Psoas muscle (tissue), 8 donors: ENCODE data around the gene KLHL36. TPM values are rescaled to one million over a fixed set of nuclear protein-coding genes. Genes with fewer than 3 reads are reported as not detected.

Experiments
- ATAC-seq, 4 donors: fragments of 200-7000 bp; cut with Tn5 transposase; one replicate each; pipeline ENCODE4 v1.9.1; 2020; ENCODE audit warnings: moderate library complexity in 3 of 4, mild to moderate bottlenecking in 2 of 4
- DNase-seq, 2 donors: peaks; one replicate each; pipeline ENCODE4 v3.0.0-alpha.2; 2020
- H3K27ac ChIP-seq: fragments of 200-600 bp; one replicate; pipeline ENCODE4 v1.8.0; 2022
- H3K27me3 ChIP-seq, 3 donors: fragments of 200-600 bp in 1 of 3; one replicate each; pipeline versions ENCODE4 v1.6.1 to v1.8.0; 2013 to 2022; ENCODE audit warnings: low read length in 2 of 3, mild to moderate bottlenecking in 2 of 3, moderate library complexity in 1 of 3; ENCODE audit not compliant: insufficient read depth in 3 of 3
- H3K36me3 ChIP-seq, 2 donors: fragments of 200-600 bp in 1 of 2; one replicate each; pipeline versions ENCODE4 v1.6.1 to v1.8.0; 2013 to 2022; ENCODE audit warnings: low read depth in 1 of 2, mild to moderate bottlenecking in 1 of 2, moderate library complexity in 1 of 2; ENCODE audit not compliant: insufficient read depth in 1 of 2
- H3K4me1 ChIP-seq: fragments of 200-600 bp; one replicate; pipeline ENCODE4 v1.8.0; 2022
- H3K4me3 ChIP-seq: fragments of 200-600 bp; one replicate; pipeline ENCODE4 v1.8.0; 2022; ENCODE audit warnings: mild to moderate bottlenecking
- H3K9me3 ChIP-seq: fragments of 200-600 bp; one replicate; pipeline ENCODE4 v1.8.0; 2022
- WGBS, 3 donors: extraction: QIAGEN DNeasy Blood & Tissue Kit; methylation state at CpG; one replicate each; pipeline versions ENCODE4 v1.1.6 to v1.1.7; 2013; 5-methylcytosine and 5-hydroxymethylcytosine counted together
- intact Hi-C, 2 donors: fragments of 100-400 bp; cut with DNase I; formaldehyde crosslinking; loops; one replicate each; pipeline versions ENCODE4 v1.11.0 to v1.14.2; 2022
- polyA plus RNA-seq, 3 donors: library from polyadenylated mRNA; stranded (reverse); fragments of 200-250 nt; gene quantifications; one replicate each; pipeline ENCODE4 v1.2.3, GENCODE V29; 2013
- total RNA-seq, 4 donors: library from RNA; stranded (reverse); fragmentation: NEBNext Ultra II Directional in 2 of 4; extraction: Animal tissue kit (Norgen Biotek cat#: 25700) in 2 of 4; gene quantifications; one replicate each; pipeline versions ENCODE4 v1.2.1 to v1.2.4, GENCODE V29; 2021 to 2023
- TF ChIP-seq, protein P1 (sequence below): fragments of 200-600 bp; IDR thresholded peaks from one replicate; pipeline ENCODE4 v1.8.0; 2022; ENCODE audit warnings: antibody characterized with exemption
- donor health status: healthy with polysubstance abuse.
- donor health status: DM: no; HTN: no; CAD: no; lungs with moderate emphysema.
- donor health status: Bipolar disorder and iron deficiency.
- donor health status: healthy.
- donor health status: DM: yes; HTN: yes; CAD: no.
- donor health status: DM: no; HTN: no; CAD: no.
- donor health status: DM: no; HTN: no; CAD: no.
- donor health status: DM: yes; HTN: yes; CAD: no.

The KLHL36 gene
- total and polyA plus RNA-seq, 7 donors, result 5.9 to 19.3 (median 13.1) TPM

DNA sequence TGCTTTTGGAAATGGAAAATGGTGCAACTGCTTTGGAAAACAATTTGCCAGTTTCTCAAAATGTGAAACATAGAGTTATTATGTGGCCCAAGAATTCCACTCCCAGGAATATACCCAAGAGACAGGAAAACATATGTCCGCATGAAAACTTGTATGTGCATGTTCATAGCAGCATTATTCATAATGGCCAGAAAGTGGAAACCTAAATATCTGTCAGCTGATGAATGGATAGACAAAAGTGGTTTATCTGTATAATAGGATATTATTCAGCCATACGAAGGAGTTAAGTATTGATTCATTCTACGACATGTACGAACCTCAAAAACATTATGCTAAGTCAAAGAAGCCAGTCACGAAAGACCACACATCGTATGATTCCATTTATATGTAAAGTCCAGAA lies 22.8 kb upstream of the KLHL36 start:
- H3K27me3 ChIP-seq, result no peaks in the 10 kb centered on the region
- no peaks in the 10 kb centered on the region for H3K9me3 ChIP-seq
- intact Hi-C loops, result loop anchor here (10.0 kb wide), 1 partner anchor 99 kb away; no protein-coding TSS in a partner anchor
- TF ChIP-seq, protein P1, sequence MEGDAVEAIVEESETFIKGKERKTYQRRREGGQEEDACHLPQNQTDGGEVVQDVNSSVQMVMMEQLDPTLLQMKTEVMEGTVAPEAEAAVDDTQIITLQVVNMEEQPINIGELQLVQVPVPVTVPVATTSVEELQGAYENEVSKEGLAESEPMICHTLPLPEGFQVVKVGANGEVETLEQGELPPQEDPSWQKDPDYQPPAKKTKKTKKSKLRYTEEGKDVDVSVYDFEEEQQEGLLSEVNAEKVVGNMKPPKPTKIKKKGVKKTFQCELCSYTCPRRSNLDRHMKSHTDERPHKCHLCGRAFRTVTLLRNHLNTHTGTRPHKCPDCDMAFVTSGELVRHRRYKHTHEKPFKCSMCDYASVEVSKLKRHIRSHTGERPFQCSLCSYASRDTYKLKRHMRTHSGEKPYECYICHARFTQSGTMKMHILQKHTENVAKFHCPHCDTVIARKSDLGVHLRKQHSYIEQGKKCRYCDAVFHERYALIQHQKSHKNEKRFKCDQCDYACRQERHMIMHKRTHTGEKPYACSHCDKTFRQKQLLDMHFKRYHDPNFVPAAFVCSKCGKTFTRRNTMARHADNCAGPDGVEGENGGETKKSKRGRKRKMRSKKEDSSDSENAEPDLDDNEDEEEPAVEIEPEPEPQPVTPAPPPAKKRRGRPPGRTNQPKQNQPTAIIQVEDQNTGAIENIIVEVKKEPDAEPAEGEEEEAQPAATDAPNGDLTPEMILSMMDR, result no peak
- H3K36me3 ChIP-seq, result no peaks in the 10 kb centered on the region
- no peak for DNase-seq
- no peaks in the 10 kb centered on the region for H3K4me1 ChIP-seq
- 91 to 95% (median 93%) methylated on average over 6 of the region's 6 CpGs for WGBS, 3 donors
- H3K27ac ChIP-seq, result no peak overlapping the region
- H3K4me3 ChIP-seq, result no peak overlapping the region
- no peak for ATAC-seq

DNA sequence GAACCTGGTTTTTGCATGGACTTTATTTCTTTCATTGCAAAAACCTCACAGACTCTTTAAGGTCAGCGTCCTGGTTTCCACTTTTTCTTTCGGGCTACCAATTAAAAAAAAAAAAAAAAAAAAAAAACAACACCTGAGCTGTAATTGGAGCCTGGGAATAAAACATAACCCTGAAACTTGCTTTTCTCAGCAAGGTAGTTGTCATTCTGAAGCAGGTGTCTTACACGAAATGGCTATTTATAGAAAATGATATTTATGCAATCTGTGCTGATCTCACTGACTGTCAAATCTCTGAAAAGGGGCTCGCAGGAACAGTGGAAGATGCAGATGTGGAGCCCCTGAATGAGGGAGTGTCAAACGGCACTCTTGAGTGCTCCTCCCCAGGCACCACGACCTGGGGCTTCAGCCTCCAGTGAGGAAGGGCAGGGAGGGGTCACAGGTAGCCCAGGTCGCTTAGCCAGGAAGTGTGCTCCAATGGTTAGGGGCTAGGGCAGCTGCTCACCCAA lies 20.0 kb upstream of the KLHL36 start:
- Histone ChIP-seq H3K27ac (no peak overlapping the region), H3K4me3 (no peak overlapping the region), H3K27me3 (no peaks in the 10 kb centered on the region), H3K4me1 (no peaks in the 10 kb centered on the region), H3K9me3 (no peaks in the 10 kb centered on the region), H3K36me3 (no peaks in the 10 kb centered on the region)
- no peak for ATAC-seq
- intact Hi-C loops, result loop anchor here (10.0 kb wide), 1 partner anchor 97 kb away; no protein-coding TSS in a partner anchor
- 64 to 70% (median 65%) methylated on average over 7 of the region's 7 CpGs for WGBS, 3 donors
- TF ChIP-seq, protein P1, result no peak
- DNase-seq, result no peak

DNA sequence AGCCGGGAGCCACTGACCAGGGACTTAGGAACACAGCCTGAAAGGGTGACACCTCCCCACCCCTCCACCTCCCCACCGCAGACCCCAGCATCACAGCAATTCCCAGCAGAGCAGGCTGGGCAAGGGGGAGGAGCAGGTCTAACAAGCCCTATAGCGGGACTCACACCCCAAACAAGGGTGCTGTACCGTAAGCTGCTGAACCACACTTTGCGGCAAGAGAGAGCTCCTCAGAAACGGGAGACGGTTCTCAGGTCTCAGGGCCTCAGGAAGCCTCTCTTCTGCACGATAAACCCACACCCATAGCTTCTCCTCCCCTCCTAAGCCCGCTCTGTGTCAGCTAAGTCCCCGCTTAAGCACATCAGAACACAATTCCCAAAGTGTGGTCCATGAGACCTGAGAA lies 18.7 kb upstream of the KLHL36 start:
- WGBS, 3 donors, result 82 to 86% (median 83%) methylated on average over 9 to 10 of the region's 10 CpGs
- Histone ChIP-seq H3K9me3 (no peaks in the 10 kb centered on the region), H3K36me3 (no peaks in the 10 kb centered on the region), H3K4me3 (no peak overlapping the region), H3K27me3 (no peaks in the 10 kb centered on the region), H3K27ac (no peak overlapping the region), H3K4me1 (no peaks in the 10 kb centered on the region)
- TF ChIP-seq, protein P1, result no peak
- ATAC-seq, result no peak
- intact Hi-C loops, result loop anchor here (10.0 kb wide), 1 partner anchor 95 kb away; no protein-coding TSS in a partner anchor
- no peak for DNase-seq

DNA sequence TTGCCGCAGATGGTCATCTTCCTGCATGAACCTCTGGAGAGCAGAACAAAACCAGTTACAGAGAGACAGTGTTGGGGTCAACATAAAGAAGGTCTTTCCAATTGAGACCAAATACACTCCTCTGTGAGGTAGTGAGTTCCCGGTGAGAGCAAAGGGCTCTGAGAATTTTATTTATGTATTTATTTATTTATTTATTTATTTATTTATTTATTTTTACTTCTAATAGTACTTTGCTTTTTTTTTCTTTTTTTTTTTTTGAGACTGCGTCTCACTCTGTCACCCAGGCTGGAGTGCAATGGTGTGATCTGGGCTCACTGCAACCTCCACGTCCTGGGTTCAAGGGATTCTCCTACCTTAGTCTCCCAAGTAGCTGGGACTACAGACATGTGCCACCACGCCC lies 18.3 kb upstream of the KLHL36 start:
- no peak for DNase-seq
- H3K9me3 ChIP-seq, result no peaks in the 10 kb centered on the region
- no peak for ATAC-seq
- H3K4me3 ChIP-seq, result no peak overlapping the region
- H3K4me1 ChIP-seq, result no peaks in the 10 kb centered on the region
- H3K27ac ChIP-seq, result no peak overlapping the region
- H3K36me3 ChIP-seq, result no peaks in the 10 kb centered on the region
- WGBS, 3 donors, result 90 to 93% (median 93%) methylated on average over 5 of the region's 5 CpGs
- intact Hi-C loops, result no loop called here
- TF ChIP-seq, protein P1, result no peak
- no peaks in the 10 kb centered on the region for H3K27me3 ChIP-seq
